GM23248 (cell line): ENCODE data around the gene BUD31.

ENCODE experiments used
- EZH2 ChIP-seq: fragments of 200-600 bp; sonication (generic); IDR thresholded peaks from 2 replicates; pipeline ENCODE4 v1.6.1; 2018; ENCODE audit warnings: antibody characterized with exemption, mild to moderate bottlenecking; ENCODE audit not compliant: insufficient read depth, poor library complexity, severe bottlenecking
- EZH2phosphoT487 ChIP-seq: fragments of 200-600 bp; sonication (generic); IDR thresholded peaks from 2 replicates; pipeline ENCODE4 v1.6.1; 2018; ENCODE audit warnings: antibody characterized with exemption, moderate library complexity, mild to moderate bottlenecking, low read depth; ENCODE audit not compliant: insufficient read depth

DNA sequence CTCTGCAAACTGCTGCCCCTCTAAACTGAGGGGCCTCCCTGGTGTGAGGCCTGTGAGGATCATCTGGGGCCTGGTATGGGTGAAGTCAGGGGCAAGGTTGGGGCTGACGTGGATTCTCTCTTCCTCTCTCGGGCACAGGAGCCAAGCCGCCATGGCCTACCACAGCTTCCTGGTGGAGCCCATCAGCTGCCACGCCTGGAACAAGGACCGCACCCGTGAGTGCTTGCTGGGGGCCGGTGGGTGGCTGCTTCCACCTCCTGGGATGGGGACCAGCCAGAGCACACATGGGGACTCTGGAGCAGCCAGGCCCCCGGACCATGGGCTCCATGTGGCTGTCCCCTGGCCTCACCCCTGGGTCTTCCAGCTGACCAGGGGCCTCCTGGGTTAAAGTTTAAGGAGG is 23.2 kb upstream of the BUD31 start:
- TF ChIP-seq EZH2phosphoT487 (no peak), EZH2 (no peak)
